GM21529 (cell line): Measurements from ENCODE around the gene ANKRD7.
"Not testable (repeated sequence)": the region's sequence is repeated elsewhere in the genome, so short reads cannot be mapped to it uniquely, and the experiment has no call there.

ENCODE experiments used
- ATAC-seq: cut with Tn5 transposase; IDR thresholded peaks from one replicate; pipeline ENCODE4 v1.9.1; 2021; ENCODE audit not compliant: unreplicated experiment

ANKRD7 gene

DNA sequence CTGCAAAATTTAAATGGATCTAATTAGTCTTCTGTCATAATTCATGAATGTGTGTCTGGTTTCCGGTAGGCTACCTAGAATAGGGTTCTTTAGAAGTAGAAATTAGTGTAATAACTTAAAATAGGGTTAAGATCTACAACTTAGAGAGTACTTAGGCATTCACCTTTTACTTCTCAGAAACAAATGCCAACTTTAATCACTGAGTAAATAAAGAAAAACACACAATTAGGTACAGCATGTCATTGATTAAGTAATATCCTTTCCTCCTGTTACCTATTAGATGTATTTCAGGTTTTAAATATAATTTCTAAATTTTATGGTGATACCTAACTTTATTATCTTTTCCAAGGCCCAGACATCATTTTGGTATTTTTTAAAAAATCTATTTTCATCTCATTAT is 9.3 kb downstream of the ANKRD7 start:
- no peak for ATAC-seq

DNA sequence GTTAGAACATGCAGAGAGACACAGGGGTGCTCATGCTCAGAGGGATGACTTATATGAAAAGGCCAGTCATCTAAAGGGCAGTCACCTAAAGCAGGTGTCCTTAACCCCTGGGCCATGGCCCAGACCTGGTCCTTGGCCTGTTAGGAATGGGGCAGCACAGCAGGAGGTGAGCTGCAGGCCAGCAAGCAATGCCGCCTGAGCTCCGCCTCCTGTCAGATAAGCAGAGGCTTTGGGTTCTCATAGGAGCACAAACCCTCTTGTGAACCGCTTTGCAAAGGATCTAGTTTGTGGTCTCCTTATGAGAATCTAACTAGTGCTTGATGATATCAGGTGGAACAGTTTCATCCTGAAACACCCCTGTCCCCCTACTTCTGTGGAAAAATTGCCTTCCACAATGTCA is 14.5 kb downstream of the ANKRD7 start:
- no peak for ATAC-seq

DNA sequence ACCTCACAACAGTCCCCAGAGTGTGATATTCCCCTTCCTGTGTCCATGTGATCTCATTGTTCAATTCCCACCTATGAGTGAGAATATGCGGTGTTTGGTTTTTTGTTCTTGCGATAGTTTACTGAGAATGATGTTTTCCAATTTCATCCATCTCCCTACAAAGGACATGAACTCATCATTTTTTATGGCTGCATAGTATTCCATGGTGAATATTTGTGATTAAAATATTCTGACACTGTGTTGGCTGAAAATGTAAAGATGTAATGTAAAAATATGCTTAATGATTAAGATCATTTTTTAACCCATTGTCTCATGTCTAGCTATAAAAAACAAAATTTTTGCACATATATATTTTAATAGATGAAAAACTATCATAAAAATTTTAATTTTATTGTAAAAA is 15.8 kb downstream of the ANKRD7 start:
- not testable (repeated sequence) for ATAC-seq

DNA sequence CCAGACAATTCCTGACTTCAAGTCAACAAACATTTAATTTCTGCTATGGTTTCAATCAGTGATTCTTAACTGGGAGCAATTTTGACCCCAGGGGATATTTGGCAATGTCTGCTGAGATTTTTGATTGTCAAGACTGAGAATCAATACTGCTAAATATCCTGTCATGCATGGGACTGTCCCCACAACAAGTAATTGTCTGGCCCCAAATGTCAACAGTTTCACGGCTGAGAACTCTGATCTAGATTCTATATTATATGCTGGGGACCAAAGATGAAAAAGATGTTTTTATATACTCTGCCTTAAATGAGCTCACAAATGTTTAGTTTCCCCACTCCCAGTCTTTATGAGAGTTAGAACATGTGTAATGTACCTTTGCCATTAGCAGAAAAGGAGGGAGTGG is 19.2 kb downstream of the ANKRD7 start:
- ATAC-seq, result no peak

DNA sequence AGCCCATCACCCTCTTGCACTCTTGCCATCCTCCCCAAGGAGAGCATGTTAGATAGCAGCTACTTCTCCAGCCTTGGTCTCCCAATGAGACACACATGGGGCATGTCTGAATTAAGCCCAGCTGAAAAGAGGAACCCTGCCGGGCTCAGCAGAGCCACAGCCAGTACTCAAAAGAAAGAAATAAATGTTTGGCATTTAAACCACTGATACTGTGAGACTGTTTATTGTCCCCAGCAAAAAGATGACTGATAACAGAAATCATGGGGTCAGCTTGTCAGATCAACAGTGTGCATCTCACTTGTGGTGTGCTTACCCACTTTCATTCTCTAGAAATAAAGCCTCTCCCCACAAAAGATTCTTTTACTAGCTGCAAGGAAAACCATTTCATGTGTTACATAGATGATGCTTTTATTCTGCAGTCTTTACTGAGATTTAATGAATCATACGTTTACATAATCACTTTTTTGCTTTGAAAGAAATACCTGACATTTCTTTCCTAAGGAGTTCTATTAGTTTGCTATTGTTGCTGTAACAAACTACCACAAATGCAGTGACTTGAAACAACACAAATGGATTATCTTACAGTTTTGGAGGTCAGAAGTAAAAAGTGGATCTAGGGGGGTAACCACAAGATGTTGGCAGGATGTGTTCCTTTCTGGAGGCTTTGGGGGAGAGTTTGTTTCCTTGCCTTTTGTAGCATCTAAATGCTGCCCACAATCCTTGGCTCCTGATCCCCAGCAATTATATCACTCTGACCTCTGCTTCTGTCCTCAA is 20.9 kb downstream of the ANKRD7 start:
- peak; percentile 70 for ATAC-seq

DNA sequence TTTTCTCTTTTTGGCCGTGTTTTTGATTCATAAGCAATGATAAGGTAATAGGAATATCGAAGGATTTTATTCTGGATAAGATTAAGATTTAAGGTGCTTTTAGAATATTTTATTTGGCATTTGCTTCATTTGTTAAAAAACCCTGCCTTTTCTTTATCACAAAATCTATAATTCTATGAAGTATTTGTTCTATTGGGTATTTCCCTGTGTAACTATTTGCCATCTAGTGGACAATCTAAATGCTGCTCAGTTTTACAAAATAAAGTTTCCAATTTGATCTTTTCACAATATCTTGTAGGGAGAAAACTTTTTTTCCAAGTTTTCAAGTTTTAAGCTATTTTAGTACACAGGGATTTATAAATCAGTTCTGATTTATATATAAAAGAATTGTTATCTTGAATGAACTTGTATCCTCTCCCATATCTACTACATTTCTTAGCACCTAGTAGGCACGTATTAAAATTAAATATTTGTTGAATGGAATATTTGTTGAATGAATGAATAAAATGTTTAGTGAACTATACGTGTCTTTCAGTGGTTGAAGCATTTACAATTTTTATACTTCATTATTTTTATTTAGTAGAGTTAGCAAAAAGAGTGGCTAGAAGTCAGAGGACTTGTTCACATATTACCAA is 26.5 kb downstream of the ANKRD7 start:
- ATAC-seq, result no peak

DNA sequence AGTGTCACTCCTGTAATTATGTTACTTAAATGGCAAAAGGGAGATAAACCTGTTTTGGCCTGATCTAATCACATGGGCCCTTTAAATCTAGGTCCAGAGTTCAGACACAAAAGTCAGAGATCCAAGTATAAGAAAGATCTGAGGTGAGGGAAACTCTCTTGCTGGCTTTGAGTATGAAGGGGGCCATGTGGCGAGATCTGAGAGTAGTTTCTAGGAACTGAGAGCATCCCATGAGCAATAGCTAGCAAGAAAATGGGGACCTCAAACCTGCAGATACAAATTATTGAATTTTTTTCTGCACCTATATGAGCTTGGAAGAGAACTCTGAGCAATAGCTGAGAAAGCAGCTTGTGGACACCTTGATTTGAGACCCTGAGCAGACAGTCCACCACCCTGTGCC is 27.6 kb downstream of the ANKRD7 start:
- peak; percentile 55 for ATAC-seq

DNA sequence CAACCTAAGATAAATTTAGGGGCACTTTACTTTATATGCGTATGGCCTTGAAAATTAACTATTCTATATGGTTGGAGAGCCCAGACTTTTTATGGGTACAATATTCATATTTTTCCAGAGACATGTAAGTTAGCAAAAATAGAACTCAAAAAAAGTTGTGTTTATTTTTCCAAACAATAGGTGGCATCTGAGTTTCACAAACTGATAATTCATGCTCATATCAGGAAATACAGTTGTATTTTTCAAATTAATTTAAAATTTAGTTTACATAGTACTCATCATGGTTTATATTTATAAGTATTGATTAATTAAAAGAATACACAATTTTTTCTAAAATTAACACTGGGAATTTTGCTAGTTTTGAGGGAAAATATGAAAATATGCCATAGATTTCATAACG is 34.6 kb downstream of the ANKRD7 start:
- no peak for ATAC-seq

DNA sequence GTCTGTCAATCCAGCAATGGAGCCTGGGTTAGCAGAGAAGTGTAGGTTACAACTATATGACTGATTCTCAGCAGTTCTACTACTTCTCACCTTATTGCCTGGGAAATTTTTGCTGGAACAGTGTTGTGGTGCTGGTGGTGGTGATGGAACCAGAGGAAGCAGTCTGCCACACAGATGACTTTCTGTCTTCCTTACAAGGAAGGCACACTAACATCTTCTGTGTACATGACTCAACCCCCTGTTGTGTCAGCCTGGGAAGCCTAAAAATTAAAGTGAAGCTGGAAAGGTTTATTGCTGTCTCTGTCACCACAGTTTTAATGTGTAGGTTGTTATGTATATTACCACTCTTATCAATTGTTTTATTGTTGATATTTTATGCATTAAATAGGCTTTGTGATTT is 40.3 kb downstream of the ANKRD7 start:
- ATAC-seq, result no peak

DNA sequence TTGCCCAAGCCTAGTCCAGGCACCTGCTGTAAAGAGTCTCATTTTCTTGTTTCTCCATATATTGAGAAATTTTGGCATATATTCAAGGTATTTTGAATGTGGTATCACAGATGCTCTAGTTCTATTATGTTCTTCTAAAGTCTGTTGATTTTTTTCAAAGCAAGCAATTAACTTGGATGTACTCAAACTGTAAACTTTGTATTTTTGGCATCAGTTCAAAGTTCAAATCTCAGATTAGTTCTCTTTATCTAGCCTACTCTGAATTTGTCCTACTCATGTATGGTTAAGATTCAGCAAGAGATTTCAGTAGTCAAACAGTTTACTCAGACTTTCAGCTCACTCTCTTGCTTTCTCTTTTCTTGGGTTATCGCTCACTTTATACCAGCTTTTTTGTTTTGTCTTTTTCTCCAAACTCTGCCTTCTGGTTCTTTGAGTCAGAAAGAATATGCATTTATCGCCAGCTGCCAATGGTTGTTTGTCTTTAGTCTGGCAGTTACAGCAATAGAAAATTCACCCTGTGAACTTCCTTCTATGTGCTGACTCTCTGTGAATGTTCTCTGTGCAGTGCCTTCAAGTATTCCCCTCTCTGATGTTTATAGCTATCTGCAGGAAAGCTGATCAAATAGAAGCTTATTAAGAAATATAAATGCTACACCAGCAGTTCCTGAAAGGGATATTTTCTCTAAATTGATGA is 56.0 kb downstream of the ANKRD7 start:
- ATAC-seq, result no peak

DNA sequence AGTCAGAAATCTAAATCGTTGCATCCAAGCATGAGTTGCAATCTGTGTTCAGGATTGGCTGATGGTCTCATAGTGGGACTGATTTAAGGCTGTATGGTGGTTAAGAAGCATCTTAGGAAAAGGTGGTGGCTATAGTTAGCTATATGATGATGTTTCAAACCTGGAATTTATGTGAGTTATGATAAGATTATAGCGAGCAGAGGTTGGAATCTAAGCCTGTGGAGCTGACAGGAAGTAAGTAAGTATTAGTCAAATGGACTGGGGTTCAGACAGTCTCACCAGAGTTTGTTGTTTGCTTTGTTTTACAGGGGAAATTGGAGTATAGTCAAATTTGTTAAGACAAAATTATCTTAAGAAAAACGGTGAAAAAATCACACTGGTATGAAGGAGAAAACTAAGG is 56.7 kb downstream of the ANKRD7 start:
- no peak for ATAC-seq

DNA sequence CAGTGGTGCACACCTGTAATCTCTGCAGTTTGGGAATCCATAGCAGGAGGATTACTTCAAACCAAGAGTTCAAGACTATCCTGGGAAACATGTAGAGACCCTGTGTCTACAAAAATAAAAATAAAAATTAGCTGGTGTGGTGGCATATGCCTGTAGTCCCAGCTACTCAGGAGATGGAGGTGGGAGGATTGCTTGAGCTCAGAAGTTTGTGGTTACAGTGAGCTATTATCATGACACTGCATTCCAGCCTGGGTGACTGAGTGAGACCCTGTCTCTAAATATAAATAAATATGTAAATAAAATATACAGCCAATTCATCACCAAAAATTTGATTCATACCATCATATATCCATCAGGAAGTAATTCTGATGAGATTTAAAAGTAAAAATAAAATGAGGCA is 60.9 kb downstream of the ANKRD7 start:
- ATAC-seq, result no peak

DNA sequence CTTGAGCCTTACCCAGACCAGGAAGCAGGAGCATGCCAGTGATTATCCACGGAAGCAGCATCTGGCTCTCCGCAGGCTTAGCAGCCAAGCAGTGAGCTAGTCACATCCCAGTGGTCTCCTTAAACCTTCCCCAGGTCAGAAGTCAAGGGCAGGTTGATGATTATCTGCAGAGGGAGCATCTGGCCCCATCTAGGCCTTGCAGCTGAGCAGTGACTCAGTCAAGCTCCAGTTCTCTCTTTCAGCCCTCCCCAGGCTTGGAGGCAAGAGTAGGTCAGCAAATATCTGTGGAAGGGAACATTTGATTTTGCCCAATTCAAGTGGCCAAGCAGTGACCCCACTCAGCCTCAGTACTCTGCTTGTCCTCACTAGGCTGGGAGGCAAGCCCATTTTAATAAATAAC is 61.6 kb downstream of the ANKRD7 start:
- ATAC-seq, result no peak

DNA sequence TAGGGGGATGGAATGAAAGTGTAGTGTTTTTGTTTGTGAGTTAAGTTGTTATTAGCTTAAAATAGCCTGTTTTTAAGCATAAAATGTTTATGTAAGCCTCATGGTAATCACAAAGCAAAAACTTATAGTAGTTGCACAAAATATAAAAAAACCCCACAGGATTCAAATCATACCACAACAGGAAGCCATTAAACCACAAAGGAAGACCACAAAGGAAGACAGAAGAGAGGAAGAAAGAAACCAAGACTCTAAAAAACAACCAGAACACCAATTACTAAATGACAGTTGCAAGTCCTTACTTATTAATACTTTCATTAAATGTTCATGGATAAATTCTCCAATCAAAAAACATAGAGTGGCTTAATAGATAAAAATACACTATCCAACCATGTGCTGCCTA is 63.6 kb downstream of the ANKRD7 start:
- ATAC-seq, result peak; percentile 88

DNA sequence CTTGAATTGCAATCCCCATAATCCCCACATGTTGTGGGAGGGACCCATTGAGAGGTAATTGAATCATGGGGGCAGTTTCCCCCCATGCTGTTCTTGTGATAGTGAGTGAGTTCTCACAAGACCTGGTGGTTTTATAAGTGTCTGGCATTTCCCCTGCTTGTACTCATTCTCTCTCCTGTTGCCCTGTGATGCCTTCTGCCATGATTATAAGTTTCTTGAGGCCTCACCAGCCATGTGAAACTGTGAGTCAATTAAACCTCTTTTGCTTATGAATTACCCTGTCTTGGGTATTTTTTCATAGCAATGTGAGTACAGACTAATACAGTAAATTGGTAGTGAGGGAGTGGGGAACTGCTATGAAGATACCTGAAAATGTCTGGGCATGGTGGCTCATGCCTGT is 65.0 kb downstream of the ANKRD7 start:
- ATAC-seq, result no peak
